ENCODE results near the gene TBRG4.

DNA sequence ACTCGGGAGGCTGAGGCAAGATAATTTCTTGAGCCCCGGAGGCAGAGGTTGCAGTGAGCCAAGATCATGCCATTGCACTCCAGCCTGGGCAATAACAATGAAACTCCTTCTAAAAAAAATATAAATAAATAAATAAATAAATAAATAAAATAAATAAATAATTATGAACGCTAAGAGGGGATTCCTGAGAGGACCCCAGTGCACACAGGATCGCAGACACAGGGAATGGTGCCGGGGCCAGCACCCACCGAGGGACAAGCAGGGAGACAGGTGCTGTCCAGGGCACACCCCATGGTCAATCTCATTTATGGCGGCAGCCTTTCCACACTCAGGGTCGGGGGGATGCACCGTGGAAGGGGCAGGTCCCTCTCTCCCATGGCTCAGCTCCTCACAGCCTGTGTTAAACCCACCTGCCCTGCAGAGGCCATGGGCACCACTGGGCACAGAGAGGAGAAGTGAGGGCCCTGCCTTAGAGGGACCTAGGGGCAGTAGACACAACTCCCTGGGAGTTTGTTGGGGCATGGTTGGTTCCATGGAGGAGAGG is 43.9 kb upstream of the TBRG4 start:
- TF ChIP-seq, protein P1, sequence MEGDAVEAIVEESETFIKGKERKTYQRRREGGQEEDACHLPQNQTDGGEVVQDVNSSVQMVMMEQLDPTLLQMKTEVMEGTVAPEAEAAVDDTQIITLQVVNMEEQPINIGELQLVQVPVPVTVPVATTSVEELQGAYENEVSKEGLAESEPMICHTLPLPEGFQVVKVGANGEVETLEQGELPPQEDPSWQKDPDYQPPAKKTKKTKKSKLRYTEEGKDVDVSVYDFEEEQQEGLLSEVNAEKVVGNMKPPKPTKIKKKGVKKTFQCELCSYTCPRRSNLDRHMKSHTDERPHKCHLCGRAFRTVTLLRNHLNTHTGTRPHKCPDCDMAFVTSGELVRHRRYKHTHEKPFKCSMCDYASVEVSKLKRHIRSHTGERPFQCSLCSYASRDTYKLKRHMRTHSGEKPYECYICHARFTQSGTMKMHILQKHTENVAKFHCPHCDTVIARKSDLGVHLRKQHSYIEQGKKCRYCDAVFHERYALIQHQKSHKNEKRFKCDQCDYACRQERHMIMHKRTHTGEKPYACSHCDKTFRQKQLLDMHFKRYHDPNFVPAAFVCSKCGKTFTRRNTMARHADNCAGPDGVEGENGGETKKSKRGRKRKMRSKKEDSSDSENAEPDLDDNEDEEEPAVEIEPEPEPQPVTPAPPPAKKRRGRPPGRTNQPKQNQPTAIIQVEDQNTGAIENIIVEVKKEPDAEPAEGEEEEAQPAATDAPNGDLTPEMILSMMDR (IDR thresholded peaks at IDR 0.05; ENCODE audit: borderline replicate concordance, extremely low read depth, low read length, poor library complexity, severe bottlenecking): no peak
- TF ChIP-seq EZH2 (IDR thresholded peaks at IDR 0.05; ENCODE audit: borderline replicate concordance, low read depth, low read length, severe bottlenecking): no peak
